ENCODE measurements around the gene NOC2L.
A peak's percentile ranks its signal among the peaks of the same experiment; 100 is the strongest.
"Not testable (repeated sequence)": the region's sequence is repeated elsewhere in the genome, so short reads cannot be mapped to it uniquely, and the experiment has no call there.

Gene NOC2L

DNA sequence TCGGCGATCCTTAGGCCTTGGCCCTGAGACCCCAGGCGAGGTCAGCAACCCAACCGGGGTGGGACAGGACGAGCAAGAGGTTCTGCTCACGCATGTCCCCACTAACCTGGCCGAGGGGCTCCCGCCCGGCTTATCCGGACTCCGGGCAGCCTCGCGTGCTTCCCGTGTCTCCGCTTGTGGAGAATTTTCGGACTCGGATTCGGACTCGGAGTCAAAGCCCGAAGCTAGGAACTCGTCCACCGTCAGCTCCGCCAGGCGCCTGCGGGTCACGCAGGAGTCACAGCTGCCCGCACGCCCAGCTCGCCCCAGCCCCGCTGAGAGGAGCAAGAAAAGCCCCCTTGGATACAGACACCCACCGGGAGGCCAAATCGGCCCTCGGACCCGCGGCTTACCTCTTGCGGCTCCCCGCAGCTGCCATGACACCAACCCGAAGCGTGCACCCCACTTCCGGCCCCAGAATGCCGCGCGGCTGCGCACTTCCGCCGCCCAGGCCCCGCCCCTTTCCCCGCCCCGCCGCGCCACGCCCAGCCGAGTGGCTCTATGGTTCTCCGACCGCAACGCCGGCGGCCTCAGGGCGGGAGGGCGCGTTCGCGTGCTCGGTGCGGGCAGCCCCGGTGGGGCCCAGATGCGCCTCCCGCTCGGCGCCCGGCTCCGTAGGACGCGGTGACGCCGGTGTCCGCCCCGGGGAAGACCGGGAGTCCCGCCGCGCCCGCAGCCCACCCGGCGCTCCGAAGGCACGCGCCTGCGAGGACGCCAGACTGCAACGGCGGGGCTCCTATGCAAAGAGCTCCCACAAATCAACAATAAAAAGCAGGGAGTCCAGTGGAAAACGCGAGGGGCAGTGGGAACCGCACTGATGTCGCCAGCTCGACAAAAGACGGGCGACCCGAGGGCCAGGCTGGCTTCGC is at the start of gene NOC2L:
TSS of gene NOC2L (minus strand) at position 434 of the 908 bp plus-strand sequence. CDS start at position 418, 16 bp downstream.
- peak; percentile 29 to 69 for DNase-seq

DNA sequence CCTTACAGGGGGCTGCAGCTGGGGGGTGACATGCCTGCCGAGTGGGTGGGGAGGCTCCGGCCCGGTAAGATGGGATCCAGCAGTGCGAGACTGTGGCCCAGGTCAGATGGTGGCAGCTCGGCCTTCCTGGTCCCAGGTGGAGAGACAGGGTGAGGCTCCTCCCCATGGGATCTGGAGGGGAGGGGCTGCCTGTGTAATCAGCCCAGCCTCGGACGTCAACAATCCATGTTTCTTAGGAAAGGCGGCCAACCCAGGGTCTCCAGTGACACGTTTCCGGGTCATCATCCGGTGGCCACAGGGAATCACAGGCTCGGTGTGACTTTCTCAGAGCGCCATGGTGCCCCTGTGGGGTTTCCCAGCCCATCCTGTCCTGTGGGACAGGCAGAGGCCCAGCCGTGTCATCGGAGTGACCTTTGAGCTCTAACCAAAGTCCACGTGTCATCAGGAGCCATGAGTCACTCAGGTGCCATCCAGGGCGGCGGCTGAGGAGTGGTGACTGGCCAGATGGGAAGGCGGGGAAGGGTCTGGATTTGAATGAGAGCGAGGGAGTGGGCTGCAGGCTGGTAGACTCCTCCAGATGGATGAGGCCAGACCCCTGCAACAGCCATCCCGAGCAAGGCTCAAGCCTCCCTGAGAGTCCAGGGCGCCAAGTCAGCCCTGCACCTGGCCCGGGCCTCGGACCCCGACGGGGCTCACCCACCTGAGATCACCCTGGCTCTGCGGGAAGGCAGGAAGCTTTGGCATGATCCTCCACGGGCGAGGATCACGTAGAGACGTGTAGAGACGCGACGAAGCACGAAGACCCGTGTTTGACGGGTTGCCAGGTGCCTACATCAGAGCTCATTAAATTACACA is 47.5 kb upstream of the NOC2L start:
- no peak for DNase-seq

GRCh38 chr1:1005774-1006304 is 46.8 kb upstream of the NOC2L start:
- no peak for DNase-seq

GRCh38 chr1:1004780-1005697 is 46.0 kb upstream of the NOC2L start:
- no peak for DNase-seq

GRCh38 chr1:1004420-1004779 is 45.3 kb upstream of the NOC2L start:
- DNase-seq: no peak

DNA sequence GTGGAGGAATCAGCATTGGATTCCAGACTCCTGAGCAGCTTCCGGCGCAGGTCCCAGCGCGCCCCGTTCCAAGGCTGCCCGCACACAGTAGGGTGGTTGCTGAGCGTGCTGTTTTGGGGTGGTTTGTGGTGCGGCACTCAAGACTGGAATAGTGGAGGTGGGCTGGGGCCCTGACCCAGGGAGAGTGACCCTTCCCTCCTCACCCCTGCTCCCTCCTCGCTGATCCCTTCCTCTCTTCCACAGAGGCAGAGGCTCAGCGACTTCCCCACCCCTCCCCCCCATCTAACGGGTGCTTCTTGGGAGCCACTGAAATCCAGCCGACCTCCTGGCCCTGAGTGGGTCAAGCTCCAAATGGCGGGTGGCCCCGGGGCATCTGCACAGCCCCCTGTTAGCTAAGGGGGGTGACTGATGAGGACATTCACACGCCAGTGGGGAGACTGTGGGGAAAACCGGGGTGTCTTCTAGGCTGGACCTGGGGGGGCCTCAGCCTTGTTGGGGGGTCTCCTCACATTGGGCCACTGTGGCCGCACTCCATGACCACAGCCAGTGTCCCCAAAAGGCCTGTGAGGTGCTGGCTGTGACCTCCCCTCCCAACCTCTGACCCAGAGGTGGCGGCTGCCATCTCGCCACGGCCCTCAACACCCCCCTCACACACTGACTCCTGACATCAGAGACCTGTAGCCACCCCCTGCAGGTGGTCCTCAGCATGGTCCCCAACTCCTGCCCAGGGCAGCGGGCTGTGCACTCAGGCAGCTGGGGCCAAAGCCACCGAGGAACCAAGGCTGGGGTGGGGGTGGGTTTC is 44.8 kb upstream of the NOC2L start:
- no peak for DNase-seq

DNA sequence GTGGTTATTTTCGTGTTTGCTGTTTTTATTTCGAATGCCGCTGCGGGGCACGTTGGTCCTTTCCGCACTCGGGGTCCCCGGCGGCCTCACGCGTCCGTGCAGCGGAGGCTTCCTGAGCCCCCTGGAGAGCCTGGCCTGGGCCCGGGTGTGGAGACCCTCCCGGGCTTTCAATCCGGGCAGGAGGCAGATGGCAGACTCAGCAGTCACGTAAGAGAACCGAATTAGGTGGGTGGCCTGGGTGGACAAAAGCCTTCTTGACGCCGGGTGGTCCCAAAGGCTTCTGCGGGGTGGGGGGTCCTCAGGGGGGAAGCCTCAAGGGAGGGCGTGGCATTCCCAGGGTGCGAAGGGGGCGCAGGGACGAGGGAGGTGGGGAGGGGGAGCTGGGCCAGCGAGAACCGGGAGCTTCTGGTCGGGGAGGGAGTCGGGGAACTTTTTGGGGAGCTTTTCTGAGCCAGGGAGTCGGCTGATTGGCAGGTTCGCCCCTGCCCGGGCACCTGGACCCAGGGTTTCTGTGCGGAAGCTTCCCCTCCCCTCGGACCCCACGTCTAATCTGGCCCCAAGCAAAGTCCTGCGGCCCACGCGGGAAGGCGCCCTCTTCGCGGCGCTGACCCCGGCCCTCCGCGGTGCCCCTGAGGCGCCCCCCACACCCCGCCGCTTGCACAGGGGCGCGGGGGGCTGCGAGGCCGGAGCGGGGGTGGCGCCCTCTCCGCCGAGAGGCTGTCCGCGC is 42.2 kb upstream of the NOC2L start:
- DNase-seq: no peak

- peak in 1 of 2 experiments; percentile 63 for DNase-seq
These were observed 41.5 kb upstream of the NOC2L start for GRCh38 chr1:1000357-1001056.

DNA sequence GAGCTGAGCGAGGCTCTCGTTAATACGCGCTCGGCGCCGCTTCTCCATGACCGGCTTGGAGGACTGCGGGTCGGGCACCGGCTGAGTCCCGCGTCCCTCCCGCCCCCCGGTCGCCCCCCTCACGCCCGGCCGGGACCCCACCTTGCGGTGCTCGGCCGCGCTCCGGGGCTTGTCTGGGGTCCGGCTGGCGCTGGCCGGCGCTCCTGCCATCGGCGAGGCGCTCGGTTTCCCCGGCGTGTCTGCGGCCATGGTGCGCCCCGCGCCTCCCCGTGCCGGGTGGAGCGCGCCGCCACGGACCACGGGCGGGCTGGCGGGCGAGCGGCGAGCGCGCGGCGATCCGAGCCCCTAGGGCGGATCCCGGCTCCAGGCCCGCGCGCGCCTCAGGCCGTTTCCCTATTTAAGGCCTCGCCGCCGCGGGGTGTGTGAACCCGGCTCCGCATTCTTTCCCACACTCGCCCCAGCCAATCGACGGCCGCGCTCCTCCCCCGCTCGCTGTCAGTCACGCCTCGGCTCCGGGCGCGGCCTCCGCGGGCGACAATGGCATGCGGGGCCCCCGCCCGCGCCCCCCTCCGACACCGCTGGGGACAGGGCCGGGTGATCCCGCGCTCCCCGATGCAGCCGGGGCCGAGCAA is 40.8 kb upstream of the NOC2L start, which contains the start of gene HES4:
TSS of gene HES4 (minus strand) at position 373 of the 632 bp plus-strand sequence. CDS start at position 249, 124 bp downstream.
- DNase-seq: peak; percentile 58 to 75

DNA sequence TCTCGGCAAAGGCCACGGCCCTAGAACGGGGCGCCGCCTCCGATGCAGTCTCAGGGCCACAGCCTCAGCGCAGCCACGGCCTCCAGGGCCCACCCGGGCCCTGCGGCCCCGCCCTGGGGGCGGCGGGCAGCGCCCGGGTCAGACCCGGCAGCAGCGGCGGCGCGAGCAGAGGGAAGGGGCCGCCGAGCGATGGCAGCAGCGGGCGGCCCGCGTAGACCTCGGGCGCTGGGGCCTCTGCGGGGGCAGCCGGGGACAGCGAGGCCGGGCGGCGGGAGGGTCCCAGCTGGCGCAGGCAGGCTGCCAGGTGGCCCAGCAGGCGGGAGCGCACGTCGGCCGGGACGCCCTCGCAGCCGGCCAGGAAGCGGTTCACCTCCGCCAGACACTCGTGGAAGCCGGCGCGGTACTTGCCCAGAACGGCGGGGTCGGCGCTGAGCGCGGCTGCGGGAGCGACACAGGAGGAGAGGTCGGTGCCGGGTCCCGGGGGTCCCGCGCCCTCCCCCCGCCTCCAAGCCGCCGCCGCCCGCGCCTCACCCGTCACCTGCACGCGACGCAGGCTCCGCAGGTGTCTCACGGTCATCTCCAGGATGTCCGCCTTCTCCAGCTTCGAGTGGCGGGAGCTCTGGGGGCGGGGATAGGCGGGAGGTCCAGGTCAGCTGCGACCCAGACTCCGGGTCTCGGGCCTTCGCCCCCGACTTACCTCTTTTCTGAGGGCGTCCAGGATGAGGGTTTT is 40.1 kb upstream of the NOC2L start:
- peak in 1 of 2 experiments; percentile 37 for DNase-seq

DNA sequence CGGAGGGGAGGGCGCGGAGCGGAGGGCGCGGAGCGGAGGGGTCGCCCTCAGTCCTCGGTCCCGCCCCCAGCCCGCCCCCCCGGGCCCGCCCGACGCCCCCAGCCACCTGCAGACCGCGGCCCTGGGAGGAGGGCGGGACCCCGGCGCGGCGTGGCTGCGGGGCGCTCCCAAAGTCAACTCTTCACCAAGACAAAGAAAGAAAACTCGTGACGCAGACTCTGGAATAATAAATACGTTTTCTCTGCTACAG is 39.6 kb upstream of the NOC2L start:
- no peak for DNase-seq

- no peak for DNase-seq
These were observed 39.1 kb upstream of the NOC2L start for GRCh38 chr1:997993-998744.

DNA sequence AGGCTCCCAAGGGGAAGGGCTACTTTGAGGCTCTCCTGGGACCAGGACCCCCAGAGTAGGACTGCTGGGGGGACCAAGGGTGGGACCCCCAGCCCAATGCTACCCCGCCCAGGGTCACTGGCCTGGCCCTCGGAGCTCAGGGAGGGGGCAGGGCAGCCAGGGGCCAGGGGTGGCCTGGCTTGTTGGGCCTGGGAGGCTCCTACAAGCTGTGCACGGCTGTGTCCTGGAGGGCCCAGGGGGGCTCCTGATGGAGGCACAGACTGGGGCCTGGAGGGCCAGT is 38.6 kb upstream of the NOC2L start:
- no peak for DNase-seq

GRCh38 chr1:996851-997712 is 38.0 kb upstream of the NOC2L start:
- no peak for DNase-seq

GRCh38 chr1:995665-996633 is 36.9 kb upstream of the NOC2L start:
- DNase-seq: no peak

- not testable (repeated sequence) for DNase-seq
These were observed 35.5 kb upstream of the NOC2L start for GRCh38 chr1:994546-994945.
